Measurements from ENCODE around the gene SERPINI1.

The SERPINI1 gene

GRCh38 chr3:167851749-167852148 is 116.2 kb downstream of the SERPINI1 start:
- no peak for DNase-seq (ENCODE audit: low read depth)

DNA sequence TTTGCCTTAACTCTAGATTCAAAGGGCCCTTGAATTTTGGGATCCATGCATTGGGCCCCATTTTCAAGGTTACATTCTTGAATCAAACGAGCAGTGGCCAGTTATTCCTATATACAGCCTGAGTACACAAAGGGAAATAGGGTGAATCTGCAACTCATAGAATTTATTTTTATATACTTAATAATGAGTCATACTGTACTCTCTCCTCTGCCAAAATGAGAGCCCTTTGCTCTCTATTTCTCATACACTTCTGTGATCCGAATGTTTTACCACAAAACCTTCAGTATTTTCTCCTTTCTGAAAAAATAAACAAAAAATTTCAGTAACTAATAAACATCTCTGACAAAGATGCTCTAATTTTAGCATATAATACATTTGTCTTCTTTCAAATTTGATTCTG is 116.7 kb downstream of the SERPINI1 start:
- no peak for DNase-seq (ENCODE audit: low read depth)

DNA sequence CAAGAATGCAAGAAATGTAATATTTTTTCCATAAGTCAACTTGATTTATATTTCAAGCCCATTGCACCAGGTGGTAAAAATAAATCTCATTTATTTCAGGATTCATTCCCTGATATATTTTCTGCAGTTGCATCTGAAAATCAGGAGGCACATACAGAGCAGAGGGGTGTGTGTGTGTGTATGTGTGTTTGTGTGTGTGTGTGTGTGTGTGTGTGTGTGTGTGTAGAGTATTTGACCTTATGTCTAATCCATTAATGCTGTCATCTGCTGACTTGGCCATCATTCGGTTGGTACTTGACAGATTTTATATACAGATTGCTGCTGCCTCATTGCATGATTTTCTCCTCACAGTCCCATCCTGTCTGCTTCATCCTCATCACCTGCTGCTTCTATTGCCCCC is 118.5 kb downstream of the SERPINI1 start:
- DNase-seq (ENCODE audit: low read depth): no peak

DNA sequence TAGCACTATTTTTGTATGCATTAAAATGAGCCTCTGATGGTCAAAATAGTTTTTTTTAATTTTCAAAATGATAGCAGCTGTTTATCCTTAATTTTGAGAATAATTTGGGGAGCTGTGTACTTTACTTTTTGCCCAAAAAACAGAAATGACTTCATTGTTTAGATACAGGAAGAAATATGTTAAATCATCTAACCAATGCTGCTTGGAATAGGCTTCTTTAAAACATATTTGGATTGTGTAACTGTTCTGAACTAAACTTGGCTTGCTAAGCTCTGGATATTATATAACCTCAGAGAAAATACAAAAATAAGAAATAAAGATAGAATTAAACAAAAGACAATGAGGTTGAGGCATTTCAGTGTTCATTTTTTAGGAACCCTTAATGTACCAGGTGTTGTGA is 119.3 kb downstream of the SERPINI1 start:
- DNase-seq (ENCODE audit: low read depth): no peak

GRCh38 chr3:167855306-167855705 is 119.8 kb downstream of the SERPINI1 start:
- no peak for DNase-seq (ENCODE audit: low read depth)

- DNase-seq (ENCODE audit: low read depth): no peak
Observed at GRCh38 chr3:167858865-167859264, 123.3 kb downstream of the SERPINI1 start.

DNA sequence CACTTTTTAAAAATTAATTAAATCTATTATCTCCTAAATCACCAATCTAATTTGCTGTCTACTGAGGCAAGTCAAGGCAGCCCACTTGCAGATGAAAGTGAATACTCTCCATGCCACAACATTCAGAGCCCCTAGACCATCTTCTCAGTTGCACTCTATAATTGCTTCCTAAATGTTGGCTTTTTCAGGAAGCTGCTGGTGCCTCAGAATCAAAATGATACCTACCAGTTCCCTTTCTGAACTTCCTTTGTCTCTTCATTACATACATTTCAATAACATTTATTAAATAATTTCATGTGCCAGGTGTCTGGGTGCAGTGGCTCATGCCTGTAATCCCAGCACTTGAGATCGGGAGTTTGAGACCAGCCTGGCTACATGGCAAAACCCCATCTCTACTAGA is 124.1 kb downstream of the SERPINI1 start:
- DNase-seq (ENCODE audit: low read depth): no peak

DNA sequence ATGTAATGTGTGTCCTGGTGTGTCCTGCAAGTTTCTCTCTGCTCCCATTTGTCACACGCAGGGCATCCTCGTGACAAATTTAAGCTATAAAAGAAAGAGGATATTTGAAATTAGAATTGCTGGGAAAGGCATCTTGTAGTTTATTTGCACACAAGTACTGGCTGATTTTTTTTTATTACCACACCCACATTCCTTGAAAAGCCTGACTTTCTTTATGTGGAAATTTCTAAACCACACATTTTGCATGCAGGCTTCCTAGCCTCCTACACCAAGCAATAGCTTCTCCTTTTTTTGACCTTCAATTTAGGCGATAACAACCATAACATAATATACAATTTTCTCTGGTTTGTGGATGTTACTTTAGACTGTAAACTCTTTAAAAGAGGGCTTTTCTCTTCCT is 126.1 kb downstream of the SERPINI1 start:
- peak; percentile 54 for DNase-seq (ENCODE audit: low read depth)

- no peak for DNase-seq (ENCODE audit: low read depth)
Observed at GRCh38 chr3:167862104-167862730, 126.7 kb downstream of the SERPINI1 start.

DNA sequence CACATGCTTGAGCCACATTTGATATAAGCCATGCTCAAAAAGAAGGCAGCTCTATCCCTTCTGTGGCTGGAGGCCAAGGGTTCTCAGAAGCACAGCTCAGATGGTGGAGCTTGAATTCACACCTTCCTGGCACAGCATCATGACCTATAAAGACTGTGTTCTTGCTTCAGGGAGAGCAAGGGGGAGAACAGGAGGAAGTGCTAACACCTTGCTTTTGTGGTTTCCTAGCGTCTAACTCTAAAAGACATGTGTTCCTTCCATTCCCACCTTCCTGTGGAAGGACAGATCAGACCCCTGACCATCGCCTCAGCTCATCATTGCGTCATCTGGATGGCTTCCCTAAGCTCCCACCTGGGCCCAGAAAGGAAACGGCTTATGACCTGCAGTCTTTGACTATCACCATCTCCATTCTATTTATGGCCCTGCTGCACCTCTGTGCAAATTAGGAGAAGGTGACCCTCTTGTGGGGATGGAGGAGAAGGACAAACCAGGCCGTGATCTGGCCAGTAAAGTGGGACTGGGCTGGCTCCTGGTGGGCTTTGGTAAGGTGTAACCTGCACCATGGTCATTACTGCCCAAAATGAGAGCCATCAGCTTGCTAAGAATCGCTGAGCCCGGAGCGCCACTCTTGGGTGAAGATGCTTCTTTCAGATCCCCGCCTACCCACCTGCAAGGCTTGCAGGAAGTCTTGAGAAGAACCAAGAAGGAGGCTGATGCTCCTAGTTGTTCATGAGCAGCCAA is 128.5 kb downstream of the SERPINI1 start:
- no peak for DNase-seq (ENCODE audit: low read depth)

DNA sequence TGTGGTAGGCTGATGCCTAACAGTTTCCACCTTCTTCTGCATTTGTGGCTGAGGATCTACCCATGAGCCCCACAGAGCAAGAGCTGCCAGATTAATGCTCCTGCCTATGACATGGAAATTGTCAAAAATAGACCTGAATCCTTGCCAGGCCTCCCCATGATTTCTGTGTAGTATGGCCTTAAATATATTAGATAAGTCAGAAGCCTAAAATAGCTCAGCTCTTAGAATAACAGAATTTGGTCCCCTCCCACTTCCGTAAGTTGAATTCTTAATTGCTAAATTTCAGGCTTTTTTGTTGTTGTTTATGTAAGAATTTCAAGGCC is 129.0 kb downstream of the SERPINI1 start:
- DNase-seq (ENCODE audit: low read depth): no peak

DNA sequence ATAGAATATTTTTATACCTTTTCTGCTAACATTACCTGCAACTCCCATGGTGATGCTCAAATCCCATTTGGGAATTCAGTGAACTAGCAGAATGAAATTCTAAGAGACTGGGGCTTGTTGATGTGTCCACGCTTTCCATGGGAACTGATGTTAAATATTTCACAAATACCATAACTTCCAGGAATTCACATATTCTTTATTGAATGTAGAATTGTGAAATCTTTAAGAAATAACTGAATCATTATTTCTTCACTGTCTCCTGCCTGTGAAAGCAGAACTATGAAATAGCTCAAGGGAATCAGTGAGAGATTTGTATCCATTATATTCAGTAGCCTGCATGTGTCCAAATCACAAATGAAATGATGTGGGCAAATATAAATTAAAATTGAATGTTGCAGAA is 130.8 kb downstream of the SERPINI1 start:
- peak; percentile 17 for DNase-seq (ENCODE audit: low read depth)

DNA sequence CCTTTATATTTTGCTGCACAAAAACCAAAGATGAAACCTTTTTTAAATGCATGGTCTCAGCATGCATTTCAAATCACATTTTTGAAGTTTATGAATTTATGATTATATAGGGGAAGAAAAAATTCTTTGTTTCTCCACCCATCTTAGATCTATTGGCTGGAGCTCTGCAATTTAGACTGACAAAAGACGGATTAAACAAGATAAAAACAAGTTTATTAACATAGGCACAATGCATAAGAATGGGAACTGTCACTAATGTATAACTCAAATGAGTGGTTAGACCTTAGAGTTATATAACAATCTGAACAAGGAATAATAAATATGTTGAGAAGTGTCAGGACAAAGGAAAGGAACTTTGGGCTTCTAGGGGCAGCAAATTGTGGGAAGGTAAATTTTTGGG is 132.5 kb downstream of the SERPINI1 start:
- DNase-seq (ENCODE audit: low read depth): no peak

DNA sequence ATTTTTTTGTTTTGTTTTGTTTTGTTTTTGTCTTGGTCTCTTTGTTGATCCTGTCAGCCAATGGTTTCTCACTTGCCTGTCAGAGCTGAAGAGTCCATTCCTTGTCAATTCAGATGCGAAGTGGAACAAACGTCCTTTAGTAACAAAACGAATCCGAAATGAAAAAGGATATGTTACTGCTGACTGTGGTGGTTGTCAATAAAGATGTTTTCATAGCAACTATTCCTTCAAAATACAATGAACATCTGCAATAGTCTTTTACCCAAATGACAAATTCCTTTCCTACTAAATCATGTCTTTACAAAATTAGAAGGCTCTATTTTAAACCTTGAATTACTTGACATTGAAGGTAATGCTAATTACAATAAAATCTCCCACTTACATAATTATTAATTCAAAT is 134.7 kb downstream of the SERPINI1 start:
- DNase-seq (ENCODE audit: low read depth): no peak

GRCh38 chr3:167870759-167871158 is 135.2 kb downstream of the SERPINI1 start:
- DNase-seq (ENCODE audit: low read depth): no peak

GRCh38 chr3:167872032-167872431 is 136.5 kb downstream of the SERPINI1 start:
- DNase-seq (ENCODE audit: low read depth): no peak

DNA sequence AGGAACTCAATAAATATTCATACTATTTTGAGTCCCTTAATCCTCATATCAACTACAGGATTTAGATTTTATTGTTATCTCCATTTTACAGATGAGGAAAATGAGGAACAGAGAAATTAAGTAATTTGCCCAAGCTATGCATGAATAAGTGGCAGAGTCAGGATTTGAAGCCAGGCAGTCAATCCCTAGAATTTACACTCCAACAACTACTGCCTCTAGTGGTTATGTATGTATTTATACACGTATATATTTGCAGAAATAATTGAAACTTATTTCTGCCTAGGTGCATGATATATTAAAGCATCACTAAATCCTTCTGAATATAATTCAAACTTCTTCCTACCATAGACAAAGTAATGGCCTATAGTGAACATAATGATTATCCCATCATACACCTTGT is 137.4 kb downstream of the SERPINI1 start:
- no peak for DNase-seq (ENCODE audit: low read depth)

- DNase-seq (ENCODE audit: low read depth): no peak
Observed at GRCh38 chr3:167874671-167875372, 139.3 kb downstream of the SERPINI1 start.

Measured in amniotic epithelial cell (primary cell).